GM21717 (cell line): ENCODE data around the gene ANKRD29.
"Not testable (repeated sequence)": the region's sequence is repeated elsewhere in the genome, so short reads cannot be mapped to it uniquely, and the experiment has no call there.

Experiments
- ATAC-seq: cut with Tn5 transposase; IDR thresholded peaks from one replicate; pipeline ENCODE4 v1.9.1; 2021; ENCODE audit warnings: mild to moderate bottlenecking, moderate library complexity; ENCODE audit not compliant: unreplicated experiment

The ANKRD29 gene

DNA sequence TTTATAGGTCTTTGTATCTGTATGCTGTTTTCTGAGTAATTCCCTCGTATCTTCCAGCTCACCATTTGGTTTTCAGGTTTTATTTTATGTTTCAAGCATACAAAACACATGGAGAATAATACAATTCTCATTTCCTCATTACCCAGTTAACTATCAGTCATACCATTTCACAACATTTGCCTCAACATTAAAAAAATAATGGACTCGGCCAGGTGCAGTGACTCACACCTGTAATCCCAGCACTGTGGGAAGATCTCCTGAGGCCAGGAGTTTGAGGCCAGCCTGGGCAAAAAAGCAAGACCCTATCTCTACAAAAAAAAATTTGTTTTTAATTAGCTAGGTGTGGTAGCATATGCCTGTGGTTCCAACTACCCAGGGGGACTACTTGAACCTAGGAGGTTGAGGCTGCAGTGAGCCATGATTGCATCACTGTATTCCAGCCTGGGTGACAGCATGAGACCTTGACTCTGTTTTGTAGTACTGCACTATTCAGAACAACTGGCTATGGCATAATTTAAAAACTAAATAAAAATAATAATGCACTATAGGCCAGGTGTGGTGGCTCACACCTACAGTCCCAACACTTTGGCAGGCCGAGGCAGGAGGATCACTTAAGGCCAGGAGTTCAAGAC is 96.7 kb downstream of the ANKRD29 start:
- no peak for ATAC-seq

DNA sequence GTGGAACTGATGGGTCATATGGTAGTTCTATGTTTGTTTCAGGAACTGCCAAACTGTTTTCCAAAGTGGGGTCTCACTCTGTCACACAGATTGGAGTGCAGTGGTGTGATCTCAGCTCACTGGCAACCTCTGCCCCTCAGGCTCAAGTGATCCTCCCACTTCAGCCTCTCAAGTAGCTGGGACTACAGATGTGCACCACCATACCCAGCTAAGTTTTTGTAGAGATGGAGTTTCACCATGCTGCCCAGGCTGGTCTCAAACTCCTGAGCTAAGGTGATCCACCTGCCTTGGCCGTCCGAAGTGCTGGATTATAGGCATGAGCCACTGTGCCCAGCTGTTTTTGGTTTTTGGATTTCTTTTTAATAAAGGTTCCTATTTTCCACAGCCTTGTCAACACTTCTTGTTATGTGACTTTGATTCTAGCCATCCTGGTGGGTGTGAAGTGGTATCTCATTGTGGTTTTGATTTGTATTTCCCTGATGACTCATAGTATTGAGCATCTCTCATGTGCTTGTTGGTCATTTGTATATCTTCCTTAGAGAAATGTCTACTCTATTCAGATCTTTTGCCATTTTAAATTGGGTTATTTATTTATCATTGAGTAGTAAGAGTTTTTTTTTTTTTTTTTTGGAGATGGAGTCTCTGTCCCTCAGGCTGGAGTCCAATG is 99.2 kb downstream of the ANKRD29 start:
- ATAC-seq, result no peak

DNA sequence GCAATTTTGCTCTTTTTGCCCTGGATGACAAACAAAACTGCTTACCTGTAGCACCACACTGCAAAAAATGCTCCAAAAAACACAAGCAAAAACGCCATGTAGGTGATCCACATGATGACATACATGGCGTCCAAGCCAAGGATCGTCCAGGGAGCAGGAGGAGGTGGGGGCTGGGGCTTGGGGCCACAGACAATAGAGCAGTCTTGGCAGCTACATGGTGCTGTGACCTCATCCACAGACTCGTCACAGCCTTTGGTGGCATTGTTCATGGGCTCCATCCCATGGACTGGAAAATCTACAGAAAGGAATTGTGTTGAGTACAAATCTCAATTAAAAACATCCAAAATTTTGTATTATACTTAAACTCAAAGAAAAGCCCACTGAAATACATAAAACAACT is 102.5 kb downstream of the ANKRD29 start:
- no peak for ATAC-seq

DNA sequence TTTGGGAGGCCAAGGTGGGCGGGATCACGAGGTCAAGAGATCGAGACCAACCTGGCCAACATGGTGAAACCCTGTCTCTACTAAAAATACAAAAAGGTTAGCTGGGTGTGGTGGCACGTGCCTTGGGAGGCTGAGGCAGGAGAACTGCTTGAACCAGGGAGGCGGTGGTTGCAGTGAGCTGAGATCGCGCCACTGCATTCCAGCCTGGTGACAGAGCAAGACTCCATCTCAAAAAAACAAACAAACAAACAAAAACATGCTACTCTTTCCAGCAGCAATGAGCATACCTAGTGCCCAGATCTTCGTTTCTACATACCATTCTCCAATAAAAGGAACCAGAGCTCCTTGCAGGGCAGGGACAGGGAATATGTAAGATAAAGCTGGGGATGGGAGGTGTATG is 105.2 kb downstream of the ANKRD29 start:
- not testable (repeated sequence) for ATAC-seq

DNA sequence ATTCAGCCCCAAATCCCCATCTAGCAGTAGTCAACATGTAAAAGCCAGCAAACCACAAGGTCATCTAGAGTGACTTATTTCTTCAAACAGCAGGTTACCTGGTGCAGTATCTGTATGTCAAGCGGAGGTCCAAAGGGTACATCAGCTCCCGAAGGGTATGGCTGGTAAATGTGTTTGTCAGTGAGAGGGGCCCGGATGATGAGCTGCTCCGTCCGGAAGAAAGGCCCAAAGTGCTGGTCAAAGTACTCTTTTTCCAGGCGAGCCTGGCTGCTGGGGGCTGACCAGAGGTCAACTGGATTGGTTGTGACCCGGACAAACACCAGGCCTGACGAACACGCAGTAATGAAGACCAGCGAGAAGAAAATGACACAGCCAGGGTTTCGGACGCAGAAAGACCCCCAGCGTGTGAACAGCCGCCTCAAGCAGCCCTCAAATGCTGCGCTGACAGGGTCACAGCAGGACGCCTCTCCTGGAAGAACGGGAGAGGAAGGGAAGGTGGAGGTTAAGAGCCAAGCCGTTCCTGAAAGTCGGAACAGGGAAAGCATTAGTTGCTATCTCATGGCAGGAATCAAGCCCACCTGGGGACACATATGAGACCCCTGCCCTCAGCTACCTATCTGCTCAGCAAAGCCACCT is 106.4 kb downstream of the ANKRD29 start:
- ATAC-seq, result no peak

DNA sequence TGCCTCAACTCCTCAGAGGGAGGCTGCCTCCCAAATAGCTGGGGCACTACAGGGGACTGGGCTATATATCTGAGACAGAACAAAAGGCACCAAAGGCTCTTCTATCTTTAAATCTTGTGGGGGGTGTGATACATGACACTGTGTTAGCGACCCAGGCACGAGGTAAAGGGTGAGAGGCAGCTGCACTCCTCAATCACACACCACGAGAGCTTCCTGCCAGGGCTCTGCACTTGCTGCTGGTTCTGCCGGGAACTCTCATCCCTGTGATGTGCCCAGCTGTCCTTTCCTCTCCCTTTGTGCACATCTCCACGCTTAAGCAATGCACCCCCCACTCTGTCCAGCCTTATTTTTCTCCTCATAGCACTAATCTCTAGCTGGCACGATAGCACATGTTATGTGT is 108.8 kb downstream of the ANKRD29 start:
- ATAC-seq, result no peak

DNA sequence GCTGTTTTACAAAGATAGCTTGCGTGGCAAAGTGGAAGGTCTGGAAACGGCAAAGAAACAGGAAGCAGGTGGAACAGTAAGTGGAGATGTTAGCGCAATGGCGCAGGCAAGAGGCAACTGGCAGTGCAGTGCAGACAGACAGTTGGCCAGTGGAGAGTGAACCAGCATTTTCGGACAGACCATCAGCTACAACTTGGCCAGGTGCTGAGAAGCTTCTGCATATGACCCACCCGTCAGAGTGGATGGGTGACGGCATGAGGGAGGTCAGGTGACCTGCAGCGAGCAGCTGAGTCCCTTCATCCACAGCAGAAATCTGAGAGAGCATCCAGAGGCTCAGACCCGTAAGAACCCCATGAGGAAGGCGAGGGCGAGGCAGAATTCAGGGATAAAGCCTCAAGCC is 110.2 kb downstream of the ANKRD29 start:
- ATAC-seq, result no peak

DNA sequence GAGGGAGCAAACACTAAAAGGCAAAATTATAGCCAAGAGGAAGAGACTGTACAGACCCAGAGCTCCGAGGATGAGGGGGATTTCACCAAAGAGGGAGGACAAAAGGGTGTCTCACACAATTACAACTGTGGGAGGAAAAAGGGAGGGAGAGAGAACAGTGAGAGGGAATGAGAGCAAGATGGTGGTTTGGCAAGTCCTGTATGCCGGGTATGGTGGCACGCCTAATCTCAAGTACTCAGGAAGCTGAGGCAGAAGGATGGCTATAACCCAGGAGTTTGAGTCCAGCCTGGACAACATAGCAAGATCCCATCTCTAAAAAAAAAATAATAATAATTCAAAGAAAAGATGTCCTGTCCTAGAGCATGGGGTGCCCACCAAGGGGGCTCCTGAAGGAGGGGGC is 110.7 kb downstream of the ANKRD29 start:
- no peak for ATAC-seq

DNA sequence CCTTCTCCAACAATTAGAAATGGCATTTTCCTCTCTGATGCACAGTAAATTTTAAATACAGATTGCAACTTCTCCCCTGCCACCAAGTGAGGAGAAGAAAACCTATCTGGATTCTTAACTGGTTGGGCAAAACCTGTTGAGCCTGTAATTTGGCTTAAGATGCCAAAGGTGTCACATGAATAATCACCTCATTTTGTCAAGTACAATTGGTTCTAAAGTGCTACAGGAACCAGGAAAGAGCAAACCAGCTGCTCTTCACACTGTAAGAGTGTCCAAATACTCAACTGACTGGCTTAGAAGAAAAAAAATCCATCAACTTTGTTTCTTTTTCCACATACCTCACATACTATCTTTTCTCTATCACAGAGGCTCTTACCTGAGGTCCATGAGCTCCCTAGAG is 111.8 kb downstream of the ANKRD29 start:
- no peak for ATAC-seq
